ENCODE results near the gene LGI4. TPM values are rescaled to one million over a fixed set of nuclear protein-coding genes. Genes with fewer than 3 reads are reported as not detected.
A peak's percentile ranks its signal among the peaks of the same experiment; 100 is the strongest.

LGI4 gene
- total RNA-seq, 1 experiment from 2014 or later, result 0.43 TPM

- Mint-ChIP-seq H3K27me3 (ENCODE audit: insufficient read depth, unreplicated experiment) (no peaks in the 10 kb centered on the region), H3K36me3 (ENCODE audit: insufficient read depth, unreplicated experiment) (no peaks in the 10 kb centered on the region), H3K4me3 (ENCODE audit: unreplicated experiment) (no peak overlapping the region), H3K27ac (ENCODE audit: unreplicated experiment) (peak overlapping the region; percentile 13), H3K9me3 (ENCODE audit: unreplicated experiment) (no peaks in the 10 kb centered on the region), H3K4me1 (ENCODE audit: low read depth, unreplicated experiment) (peaks cover 21% of the 10 kb centered on the region)
- H3K9me3 ChIP-seq, result no peaks in the 10 kb centered on the region
- ChIA-PET CTCF (no interaction called here), POLR2A (no interaction called here)
- TF ChIP-seq CTCF (IDR thresholded peaks at IDR 0.05; ENCODE audit: insufficient read depth in 1 of 2, low read depth in 1 of 2, low read length in 1 of 2, severe bottlenecking in 1 of 2, unreplicated experiment in 1 of 2), result no peak
- H3K27me3 ChIP-seq (replicated peaks; ENCODE audit: control insufficient read depth, insufficient read depth, low read length), result no peaks in the 10 kb centered on the region
- H3K36me3 ChIP-seq (ENCODE audit: control insufficient read depth, insufficient read depth, low read length), result no peaks in the 10 kb centered on the region
- no TSS peak for BruUV-seq (replicated peaks)
- intact Hi-C loops (cut with micrococcal nuclease; ENCODE audit: unreplicated experiment), result no loop called here
- no peak overlapping the region for H3K4me3 ChIP-seq (ENCODE audit: low read depth, low read length)
- H3K4me1 ChIP-seq, result peaks cover 31% of the 10 kb centered on the region
- DNase-seq, result no peak
Observed at GRCh38 chr19:35093941-35094647, 40.8 kb downstream of the LGI4 start.

DNA sequence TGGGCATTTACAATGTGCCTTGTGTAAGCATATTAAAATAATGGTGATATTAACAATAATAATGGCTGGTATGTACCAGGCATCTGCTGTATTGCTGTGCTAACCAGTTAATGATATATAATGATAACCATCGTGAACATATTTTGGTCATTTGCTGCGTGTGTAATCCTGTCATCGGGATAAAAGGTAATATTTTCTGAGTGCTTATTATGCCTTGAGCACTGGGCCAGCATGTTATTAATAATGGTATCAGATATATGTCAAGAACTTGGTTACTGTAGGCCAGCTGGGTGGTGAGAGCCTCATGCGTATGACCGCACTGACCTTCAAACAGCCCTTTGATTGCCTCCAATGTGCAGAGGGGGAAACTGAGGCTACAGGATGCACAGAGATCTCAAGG lies 41.4 kb downstream of the LGI4 start:
- DNase-seq, result no peak
- intact Hi-C loops (cut with micrococcal nuclease; ENCODE audit: unreplicated experiment), result no loop called here
- no peaks in the 10 kb centered on the region for H3K36me3 ChIP-seq (ENCODE audit: control insufficient read depth, insufficient read depth, low read length)
- no TSS peak for BruUV-seq (replicated peaks)
- Mint-ChIP-seq H3K4me1 (ENCODE audit: low read depth, unreplicated experiment) (peaks cover 21% of the 10 kb centered on the region), H3K36me3 (ENCODE audit: insufficient read depth, unreplicated experiment) (no peaks in the 10 kb centered on the region), H3K4me3 (ENCODE audit: unreplicated experiment) (no peak overlapping the region), H3K27ac (ENCODE audit: unreplicated experiment) (no peak overlapping the region), H3K27me3 (ENCODE audit: insufficient read depth, unreplicated experiment) (no peaks in the 10 kb centered on the region), H3K9me3 (ENCODE audit: unreplicated experiment) (no peaks in the 10 kb centered on the region)
- ChIA-PET CTCF (interaction anchor here (1.3 kb wide), 1 partner anchor 37 kb away, joined by 3 read pairs; no protein-coding TSS in a partner anchor), POLR2A (no interaction called here)
- H3K9me3 ChIP-seq, result no peaks in the 10 kb centered on the region
- H3K27me3 ChIP-seq (replicated peaks; ENCODE audit: control insufficient read depth, insufficient read depth, low read length), result no peaks in the 10 kb centered on the region
- H3K4me3 ChIP-seq (ENCODE audit: low read depth, low read length), result no peak overlapping the region
- peaks cover 34% of the 10 kb centered on the region for H3K4me1 ChIP-seq
- TF ChIP-seq CTCF (IDR thresholded peaks at IDR 0.05; ENCODE audit: insufficient read depth in 1 of 2, low read depth in 1 of 2, low read length in 1 of 2, severe bottlenecking in 1 of 2, unreplicated experiment in 1 of 2), result no peak

DNA sequence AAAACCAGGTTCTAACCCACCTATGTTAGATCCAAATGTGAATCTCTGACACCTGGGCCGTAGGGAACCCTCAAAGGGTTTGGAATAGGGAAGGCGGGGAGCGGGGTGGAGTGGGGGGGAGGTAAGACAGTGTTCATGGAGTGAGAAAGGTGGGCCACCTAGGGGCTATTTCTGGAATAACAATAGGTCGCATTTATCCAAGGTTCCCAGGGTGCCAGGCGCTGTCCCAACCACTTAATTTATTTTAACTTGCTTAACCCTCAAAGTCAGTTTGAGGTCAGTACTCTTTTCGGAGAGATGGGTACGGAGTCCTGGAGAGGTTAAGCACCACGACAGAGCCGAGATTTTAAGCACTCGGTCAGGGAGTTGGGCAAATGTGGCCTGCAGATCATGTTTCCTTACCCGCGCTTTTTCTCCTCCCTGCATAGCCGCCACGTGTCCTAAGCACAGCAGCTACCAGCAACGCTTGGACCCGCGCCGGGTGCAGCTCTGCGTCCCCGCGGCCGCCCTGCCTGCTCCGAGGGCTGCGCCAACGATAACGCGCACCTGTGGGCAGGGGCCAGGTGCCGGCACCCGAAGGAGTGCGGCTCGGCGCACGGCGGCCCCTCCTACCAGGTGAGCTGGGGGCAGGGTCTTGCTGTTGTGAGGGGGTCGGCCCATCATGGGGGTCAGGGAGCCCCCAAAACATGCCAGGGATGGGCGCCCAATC lies 44.2 kb downstream of the LGI4 start:
- Histone ChIP-seq H3K4me3 (ENCODE audit: low read depth, low read length) (no peak overlapping the region), H3K4me1 (peaks cover 41% of the 10 kb centered on the region), H3K36me3 (ENCODE audit: control insufficient read depth, insufficient read depth, low read length) (no peaks in the 10 kb centered on the region), H3K9me3 (no peaks in the 10 kb centered on the region), H3K27me3 (replicated peaks; ENCODE audit: control insufficient read depth, insufficient read depth, low read length) (no peaks in the 10 kb centered on the region)
- H3K27ac Mint-ChIP-seq (ENCODE audit: unreplicated experiment), result no peak overlapping the region
- no peaks in the 10 kb centered on the region for H3K9me3 Mint-ChIP-seq (ENCODE audit: unreplicated experiment)
- no peak overlapping the region for H3K4me3 Mint-ChIP-seq (ENCODE audit: unreplicated experiment)
- ChIA-PET POLR2A (no interaction called here), CTCF (no interaction called here)
- BruUV-seq (replicated peaks), result no TSS peak
- TF ChIP-seq CTCF (IDR thresholded peaks at IDR 0.05; ENCODE audit: insufficient read depth in 1 of 2, low read depth in 1 of 2, low read length in 1 of 2, severe bottlenecking in 1 of 2, unreplicated experiment in 1 of 2), result peak; percentile 38 to 77
- intact Hi-C loops (cut with micrococcal nuclease; ENCODE audit: unreplicated experiment), result no loop called here
- no peaks in the 10 kb centered on the region for H3K36me3 Mint-ChIP-seq (ENCODE audit: insufficient read depth, unreplicated experiment)
- peaks cover 27% of the 10 kb centered on the region for H3K4me1 Mint-ChIP-seq (ENCODE audit: low read depth, unreplicated experiment)
- H3K27me3 Mint-ChIP-seq (ENCODE audit: insufficient read depth, unreplicated experiment), result no peaks in the 10 kb centered on the region
- peak in 1 of 2 experiments; percentile 57 for DNase-seq

Data from Caco-2 (cell line).